Measurements from ENCODE around the gene PHLDB3.

The PHLDB3 gene

GRCh38 chr19:43499042-43499441 is 5.5 kb downstream of the PHLDB3 start:
- DNase-seq (ENCODE audit: low read depth): no peak

DNA sequence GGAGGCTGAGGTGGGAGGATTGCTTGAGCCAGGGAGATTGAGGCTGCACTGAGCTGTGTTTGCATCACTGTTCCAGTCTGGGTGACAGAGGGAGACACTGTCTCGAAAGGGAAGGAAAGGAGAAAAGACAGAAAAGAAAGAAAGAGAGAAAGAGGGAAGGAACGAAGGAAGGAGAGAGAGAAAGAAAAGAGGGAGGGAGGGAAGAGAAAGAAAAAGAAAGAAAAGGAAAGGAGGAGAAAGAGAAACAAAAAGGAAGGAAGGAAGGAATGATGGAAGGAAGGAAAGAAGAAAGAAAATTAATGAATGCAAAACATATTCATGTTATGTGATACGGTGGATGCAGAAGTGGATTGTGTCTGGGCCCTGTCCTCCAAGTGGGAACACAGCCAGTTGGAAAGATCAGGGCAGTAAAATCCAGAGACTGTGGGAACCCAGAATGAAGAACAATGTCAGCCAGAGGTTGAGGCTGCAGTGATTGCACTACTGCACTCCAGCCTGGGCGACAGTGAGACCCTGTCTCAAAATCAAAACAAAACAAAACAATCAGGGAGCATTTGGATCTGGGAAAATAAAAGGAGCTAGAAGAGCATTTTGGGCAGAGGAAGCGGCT is 6.2 kb downstream of the PHLDB3 start:
- no peak for DNase-seq (ENCODE audit: low read depth)

DNA sequence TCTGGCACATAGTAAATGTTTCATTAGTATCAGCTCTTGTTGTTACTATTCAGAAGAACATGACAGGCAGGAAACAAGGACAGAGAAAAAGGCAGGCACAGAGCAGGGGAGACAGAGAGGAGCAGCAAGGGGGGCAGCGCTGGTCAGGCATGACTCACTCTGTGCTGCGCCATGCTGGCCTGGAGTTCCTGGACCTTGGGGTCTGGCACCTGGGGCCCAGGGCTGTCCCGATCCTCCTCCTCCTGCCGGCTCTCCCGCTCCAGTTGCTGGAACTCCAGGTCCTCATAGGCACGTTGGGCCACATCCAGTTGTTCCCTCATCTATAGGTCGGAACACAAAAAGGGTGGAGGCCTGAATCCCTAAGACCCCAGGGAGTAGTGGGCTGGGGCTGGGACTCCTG is 7.6 kb downstream of the PHLDB3 start:
- no peak for DNase-seq (ENCODE audit: low read depth)

DNA sequence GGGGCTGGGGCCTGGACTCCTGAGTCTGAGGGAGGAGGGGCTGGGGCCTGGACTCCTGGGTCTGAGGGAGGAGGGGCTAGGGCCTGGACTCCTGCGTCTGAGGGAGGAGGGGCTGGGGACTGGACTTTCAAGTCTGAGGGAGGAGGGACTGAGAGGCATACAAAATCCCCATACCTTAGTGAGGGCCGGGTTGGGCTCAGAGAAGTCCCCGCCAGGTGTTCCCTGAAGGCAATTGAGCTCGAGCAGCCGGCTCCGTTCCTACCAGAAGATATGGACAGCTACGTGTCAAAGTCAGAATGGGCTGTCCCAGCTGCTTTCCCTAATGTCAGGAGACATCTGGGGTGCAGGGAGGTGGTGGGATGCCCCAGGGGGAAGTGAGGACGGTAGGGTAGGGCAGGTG is 9.5 kb downstream of the PHLDB3 start:
- DNase-seq (ENCODE audit: low read depth): no peak

- DNase-seq (ENCODE audit: low read depth): no peak
These were observed 13.8 kb downstream of the PHLDB3 start for GRCh38 chr19:43490759-43491158.

DNA sequence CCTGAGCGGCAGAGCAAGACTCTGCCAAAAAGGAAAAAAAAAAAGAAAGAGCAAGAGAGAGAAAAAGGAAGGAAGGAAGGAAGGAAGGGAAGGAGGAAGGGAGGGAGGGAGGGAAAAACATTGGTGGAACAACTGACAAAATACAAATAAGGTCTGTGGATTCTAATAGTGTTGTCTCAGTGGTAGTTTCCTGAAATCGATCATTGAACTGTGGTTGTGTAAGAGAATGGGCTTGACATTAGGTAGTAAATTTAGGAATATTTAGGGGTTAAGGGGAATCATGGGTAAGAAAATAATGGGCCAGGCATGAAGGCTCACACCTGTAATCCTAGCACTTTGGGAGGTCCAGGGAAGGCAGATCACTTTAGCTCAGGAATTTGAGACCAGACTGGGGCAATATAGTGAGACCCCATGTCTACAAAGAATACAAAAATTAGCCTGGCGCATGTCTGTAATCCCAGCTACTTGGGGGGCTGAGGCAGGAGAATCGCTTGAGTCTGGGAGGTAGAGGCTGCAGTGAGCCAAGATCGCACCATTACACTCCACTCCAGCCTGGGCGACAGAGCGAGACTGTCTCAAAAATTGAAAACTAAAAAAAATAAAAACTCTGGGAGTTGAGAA is 14.5 kb downstream of the PHLDB3 start:
- no peak for DNase-seq (ENCODE audit: low read depth)

- DNase-seq (ENCODE audit: low read depth): no peak
These were observed 15.2 kb downstream of the PHLDB3 start for GRCh38 chr19:43489310-43489709.

DNA sequence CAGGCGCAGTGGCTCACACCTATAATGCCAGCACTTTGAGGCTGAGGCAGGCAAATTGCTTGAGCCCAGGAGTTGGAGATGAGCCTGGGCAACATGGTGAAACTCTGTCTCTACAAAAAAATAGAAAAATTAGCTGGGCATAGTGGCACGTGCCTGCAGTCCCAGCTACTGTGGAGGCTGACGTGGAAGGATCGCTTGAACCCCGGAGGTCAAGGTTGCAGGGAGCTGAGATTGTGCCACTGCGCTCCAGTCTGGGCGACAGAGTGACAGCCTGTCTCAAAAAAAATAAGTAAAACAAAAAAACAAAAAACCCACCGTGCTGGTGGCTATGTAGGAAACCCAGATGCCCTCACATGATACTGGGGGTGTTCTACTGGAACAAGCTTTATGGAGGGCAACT is 16.4 kb downstream of the PHLDB3 start:
- DNase-seq (ENCODE audit: low read depth): no peak

GRCh38 chr19:43486412-43486811 is 18.1 kb downstream of the PHLDB3 start:
- DNase-seq (ENCODE audit: low read depth): no peak

GRCh38 chr19:43485951-43486350 is 18.6 kb downstream of the PHLDB3 start:
- no peak for DNase-seq (ENCODE audit: low read depth)

- DNase-seq (ENCODE audit: low read depth): no peak
These were observed 21.3 kb downstream of the PHLDB3 start for GRCh38 chr19:43483281-43483680.

- DNase-seq (ENCODE audit: low read depth): no peak
These were observed 22.4 kb downstream of the PHLDB3 start for GRCh38 chr19:43482193-43482592.

GRCh38 chr19:43481701-43482100 is 22.8 kb downstream of the PHLDB3 start:
- no peak for DNase-seq (ENCODE audit: low read depth)

GRCh38 chr19:43480574-43480973 is 24.0 kb downstream of the PHLDB3 start:
- DNase-seq (ENCODE audit: low read depth): no peak

DNA sequence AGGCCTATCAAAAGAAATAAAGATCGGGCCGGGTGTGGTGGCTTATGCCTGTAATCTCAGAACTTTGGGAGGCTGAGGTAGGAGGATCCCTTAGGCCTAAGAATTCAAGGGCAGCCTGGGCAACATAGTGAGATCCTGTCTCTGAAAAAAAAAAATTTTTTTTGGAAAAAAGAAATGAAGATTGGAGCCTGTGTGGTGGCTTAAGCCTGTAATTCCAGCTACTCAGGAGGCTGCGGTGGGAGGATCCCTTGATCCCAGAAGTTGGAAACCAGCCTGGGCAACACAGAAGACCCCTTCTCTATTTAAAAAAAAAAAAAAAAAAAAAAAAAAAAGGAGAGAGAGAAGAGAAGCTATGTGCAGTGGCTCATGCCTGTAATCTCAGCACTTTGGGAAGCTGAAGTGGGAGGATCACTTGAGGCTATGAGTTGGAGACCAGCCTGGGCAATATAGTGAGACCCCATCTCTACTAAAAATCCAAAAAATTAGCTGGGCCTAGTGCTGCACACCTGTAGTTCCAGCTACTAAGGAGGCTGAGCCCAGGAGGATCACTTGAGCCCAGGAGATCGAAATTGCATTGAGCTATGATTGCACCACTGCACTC is 24.5 kb downstream of the PHLDB3 start:
- no peak for DNase-seq (ENCODE audit: low read depth)

DNA sequence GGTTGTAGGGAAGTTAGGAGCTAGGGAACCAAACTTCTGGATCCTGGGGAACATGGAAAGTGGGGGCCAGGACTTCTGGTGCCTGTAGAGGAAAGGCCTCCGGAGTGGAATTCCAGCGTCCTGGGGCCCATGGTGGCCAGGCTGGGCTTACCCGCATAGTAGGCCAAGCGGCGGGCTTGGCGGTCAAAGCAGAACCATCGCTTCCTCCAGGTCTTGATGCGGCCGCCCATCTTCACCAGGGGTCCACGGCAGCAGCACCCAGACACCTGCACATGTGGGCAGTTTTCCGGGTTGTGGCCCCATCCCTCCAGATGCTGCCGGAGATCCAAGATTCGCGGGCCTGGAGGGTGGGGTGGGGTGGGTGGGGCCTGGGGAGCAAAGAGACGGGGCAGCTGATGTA is 25.3 kb downstream of the PHLDB3 start:
- DNase-seq (ENCODE audit: low read depth): no peak

DNA sequence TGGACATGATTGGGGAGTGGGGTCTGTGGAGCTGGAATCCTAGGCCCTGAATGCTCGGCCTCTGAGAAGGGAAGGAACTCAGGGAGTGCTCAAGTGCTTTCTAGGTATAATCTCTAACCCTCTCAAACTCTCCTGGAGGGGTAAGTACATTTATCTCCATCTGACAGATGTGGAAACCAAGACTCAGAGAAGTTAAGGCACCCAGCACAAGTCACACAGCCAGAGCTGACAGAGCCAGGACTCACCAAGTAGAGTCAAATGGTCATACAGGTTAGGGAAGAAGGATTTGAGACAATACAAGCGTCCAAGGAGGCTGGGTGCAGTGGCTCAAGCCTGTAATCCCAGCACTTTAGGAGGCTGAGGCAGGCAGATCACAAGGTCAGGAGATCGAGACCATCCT is 26.2 kb downstream of the PHLDB3 start:
- no peak for DNase-seq (ENCODE audit: low read depth)

GRCh38 chr19:43476606-43477005 is 27.9 kb downstream of the PHLDB3 start:
- no peak for DNase-seq (ENCODE audit: low read depth)

DNA sequence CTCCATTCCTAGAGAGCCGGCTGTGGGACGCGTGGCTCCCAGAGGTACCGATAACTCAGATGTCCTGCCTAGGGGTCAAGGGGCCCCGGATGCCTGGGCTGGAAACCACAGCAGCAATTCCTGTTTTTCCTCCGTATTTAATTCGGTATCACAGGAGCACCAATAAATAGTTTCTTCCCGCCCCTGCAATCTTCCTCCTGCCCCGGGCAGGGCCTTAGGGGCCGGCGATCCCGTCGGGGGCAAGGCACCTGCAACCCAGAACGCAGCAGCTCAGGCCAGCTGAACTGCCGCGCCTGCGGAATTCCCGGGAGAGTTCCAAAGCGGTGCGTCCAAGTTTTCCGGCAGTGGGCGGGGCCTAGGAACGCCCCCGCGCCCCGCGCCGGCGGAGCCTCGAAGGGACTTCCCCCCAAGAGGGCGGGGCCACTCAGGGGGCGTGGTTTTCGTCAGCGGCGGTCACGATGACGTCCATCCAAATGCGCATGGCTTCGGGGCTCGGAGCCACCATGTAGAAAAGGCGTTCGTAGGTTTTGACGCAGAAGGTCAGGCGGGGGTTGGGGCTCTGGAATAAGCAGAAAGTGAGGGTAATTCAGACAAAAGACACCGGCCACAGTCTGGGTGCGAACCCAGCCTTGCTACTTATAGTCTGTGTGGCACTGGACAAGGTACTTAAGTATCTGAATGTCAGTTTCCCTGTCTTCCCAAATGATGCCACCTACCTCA is 29.4 kb downstream of the PHLDB3 start:
- DNase-seq (ENCODE audit: low read depth): peak; percentile 96

- DNase-seq (ENCODE audit: low read depth): no peak
These were observed 30.1 kb downstream of the PHLDB3 start for GRCh38 chr19:43474487-43474886.

- DNase-seq (ENCODE audit: low read depth): no peak
These were observed 33.5 kb downstream of the PHLDB3 start for GRCh38 chr19:43471091-43471490.

- peak; percentile 18 for DNase-seq (ENCODE audit: low read depth)
These were observed 34.3 kb downstream of the PHLDB3 start for GRCh38 chr19:43470288-43470687.

DNA sequence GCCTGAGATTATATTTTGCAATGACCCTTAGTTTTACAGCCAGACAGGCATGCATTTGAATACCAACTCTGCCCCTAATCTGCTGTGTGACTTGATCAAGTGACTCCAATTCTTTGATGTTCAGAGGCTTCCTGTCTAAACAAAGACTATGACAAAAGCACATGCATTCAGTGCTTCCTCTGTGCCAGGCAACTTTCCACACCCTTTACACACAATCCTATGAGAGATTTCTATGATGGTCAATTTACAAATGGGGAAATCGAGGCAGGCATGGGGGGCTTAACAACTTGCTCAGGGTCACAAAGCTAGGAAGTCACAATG is 35.4 kb downstream of the PHLDB3 start:
- DNase-seq (ENCODE audit: low read depth): no peak

Data from stimulated activated CD8-positive, alpha-beta memory T cell treated with anti-CD3 and anti-CD28 coated beads, Interleukin-7, amount 100 ng/mL, for 24 hours (primary cell).